Cardiac muscle cell (in vitro differentiated cells and primary cell): ENCODE data around the gene KPNA5. TPM values are rescaled to one million over a fixed set of nuclear protein-coding genes. Genes with fewer than 3 reads are reported as not detected.

ENCODE experiments used
- DNase-seq, 2 donors: peaks; one replicate each; pipeline versions ENCODE4 v3.0.0 to v3.0.0-alpha.2; 2010 to 2017; ENCODE audit warnings: low read depth in 1 of 2, low spot score in 1 of 2
- H3K27ac ChIP-seq: fragments of 200-600 bp; sonication (generic); 2 replicates; pipeline ENCODE4 v1.5.1; 2016
- H3K27me3 ChIP-seq: fragments of 200-600 bp; sonication (generic); 2 replicates; pipeline ENCODE4 v1.6.0; 2016; ENCODE audit warnings: control low read depth
- H3K36me3 ChIP-seq: fragments of 200-600 bp; sonication (generic); 2 replicates; pipeline ENCODE4 v1.5.1; 2016; ENCODE audit warnings: control low read depth
- H3K4me1 ChIP-seq: fragments of 200-600 bp; sonication (generic); 2 replicates; pipeline ENCODE4 v1.8.1; 2017; ENCODE audit warnings: low read depth, mild to moderate bottlenecking, mixed run types
- H3K4me3 ChIP-seq: fragments of 200-600 bp; sonication (generic); 2 replicates; pipeline ENCODE4 v1.5.1; 2016; ENCODE audit warnings: mild to moderate bottlenecking
- H3K9me3 ChIP-seq: fragments of 200-600 bp; sonication (generic); 2 replicates; pipeline ENCODE4 v1.5.1; 2017; ENCODE audit warnings: low read depth, mild to moderate bottlenecking, control low read depth
- CTCF ChIP-seq: IDR thresholded peaks from 2 replicates; pipeline ENCODE4 v1.5.1; 2012; ENCODE audit warnings: low read depth, mild to moderate bottlenecking, low read length
- polyA plus RNA-seq: library from polyadenylated mRNA; unstranded; fragments of >200 nt; fragmentation: Nextera tagmentation; extraction: Ambion mirVana; gene quantifications from 2 replicates; pipeline ENCODE4 v1.2.1, GENCODE V29; 2016
- total RNA-seq: library from RNA; depleted of rRNA; stranded (reverse); fragments of >200 nt; gene quantifications from 2 replicates; pipeline ENCODE4 v1.2.3, GENCODE V29; 2016

KPNA5 gene
- total and polyA plus RNA-seq, 2 experiments from 2014 or later = 9.0 to 15.4 TPM

GRCh38 chr6:116772450-116772849 is 91.4 kb downstream of the KPNA5 start:
- no peaks in the 10 kb centered on the region for H3K4me1 ChIP-seq
- peaks cover 5% of the 10 kb centered on the region for H3K27me3 ChIP-seq
- no peak overlapping the region for H3K4me3 ChIP-seq
- TF ChIP-seq CTCF = no peak
- no peak for DNase-seq
- H3K36me3 ChIP-seq = no peaks in the 10 kb centered on the region
- H3K27ac ChIP-seq = no peak overlapping the region
- no peaks in the 10 kb centered on the region for H3K9me3 ChIP-seq

- Histone ChIP-seq H3K4me3 (no peak overlapping the region), H3K36me3 (no peaks in the 10 kb centered on the region), H3K4me1 (no peaks in the 10 kb centered on the region), H3K27ac (no peak overlapping the region), H3K27me3 (peaks cover 5% of the 10 kb centered on the region), H3K9me3 (no peaks in the 10 kb centered on the region)
- no peak for TF ChIP-seq CTCF
- no peak for DNase-seq
Observed at GRCh38 chr6:116773886-116774285, 92.9 kb downstream of the KPNA5 start.

- H3K36me3 ChIP-seq = no peaks in the 10 kb centered on the region
Observed at GRCh38 chr6:116779573-116780164, 98.7 kb downstream of the KPNA5 start.

GRCh38 chr6:116783852-116784251 is 102.8 kb downstream of the KPNA5 start:
- TF ChIP-seq CTCF = no peak

More at GRCh38 chr6:116779573-116780164, 98.7 kb downstream of the KPNA5 start:
- peak; percentile 52 to 58 for DNase-seq
- no peaks in the 10 kb centered on the region for H3K27me3 ChIP-seq
- H3K4me3 ChIP-seq = no peak overlapping the region
- peak; percentile 32 for TF ChIP-seq CTCF
- no peak overlapping the region for H3K27ac ChIP-seq
- H3K9me3 ChIP-seq = no peaks in the 10 kb centered on the region
- H3K4me1 ChIP-seq = no peaks in the 10 kb centered on the region

More at GRCh38 chr6:116783852-116784251, 102.8 kb downstream of the KPNA5 start:
- no peak for DNase-seq
- no peaks in the 10 kb centered on the region for H3K4me1 ChIP-seq
- no peaks in the 10 kb centered on the region for H3K36me3 ChIP-seq
- H3K27ac ChIP-seq = no peak overlapping the region
- no peaks in the 10 kb centered on the region for H3K27me3 ChIP-seq
- H3K9me3 ChIP-seq = no peaks in the 10 kb centered on the region
- no peak overlapping the region for H3K4me3 ChIP-seq

Other genes with a start within 250 kb of the KPNA5 start
- 3.0 TPM in 1 of 2 replicates, not detected in the other for gene CALHM6, start 219.8 kb upstream of the KPNA5 start, total RNA-seq
- gene CALHM6, start 219.8 kb upstream of the KPNA5 start, polyA plus RNA-seq = 1.9 and 4.9 TPM in 2 replicates
- gene CALHM5, start 169.6 kb upstream of the KPNA5 start, total RNA-seq = 0.11 TPM in 1 of 2 replicates, not detected in the other
- not detected in 2 replicates for gene CALHM5, start 169.6 kb upstream of the KPNA5 start, polyA plus RNA-seq
- gene TRAPPC3L, start 135.5 kb upstream of the KPNA5 start, total RNA-seq = not detected in 2 replicates
- gene TRAPPC3L, start 135.5 kb upstream of the KPNA5 start, polyA plus RNA-seq = not detected in 2 replicates
- not detected in 2 replicates for gene CALHM4, start 127.5 kb upstream of the KPNA5 start, total RNA-seq
- gene CALHM4, start 127.5 kb upstream of the KPNA5 start, polyA plus RNA-seq = not detected in 2 replicates
- 34.1 and 37.2 TPM in 2 replicates for gene RWDD1, start 109.7 kb upstream of the KPNA5 start, total RNA-seq
- gene RWDD1, start 109.7 kb upstream of the KPNA5 start, polyA plus RNA-seq = 70.0 and 70.7 TPM in 2 replicates
- gene RSPH4A, start 64.7 kb upstream of the KPNA5 start, total RNA-seq = 0.21 and 0.56 TPM in 2 replicates
- 0.26 and 0.81 TPM in 2 replicates for gene RSPH4A, start 64.7 kb upstream of the KPNA5 start, polyA plus RNA-seq
- 4.1 and 5.1 TPM in 2 replicates for gene ZUP1, start 12.4 kb upstream of the KPNA5 start, total RNA-seq
- 7.0 and 9.4 TPM in 2 replicates for gene ZUP1, start 12.4 kb upstream of the KPNA5 start, polyA plus RNA-seq
- gene FAM162B, start 84.5 kb downstream of the KPNA5 start, total RNA-seq = 0.39 TPM in 1 of 2 replicates, not detected in the other
- gene FAM162B, start 84.5 kb downstream of the KPNA5 start, polyA plus RNA-seq = 0.56 and 0.61 TPM in 2 replicates
- not detected in 2 replicates for gene GPRC6A, start 147.9 kb downstream of the KPNA5 start, total RNA-seq
- 0.10 TPM in 1 of 2 replicates, not detected in the other for gene GPRC6A, start 147.9 kb downstream of the KPNA5 start, polyA plus RNA-seq
- not detected in 2 replicates for gene RFX6, start 196.0 kb downstream of the KPNA5 start, total RNA-seq
- gene RFX6, start 196.0 kb downstream of the KPNA5 start, polyA plus RNA-seq = not detected in 2 replicates